Hematopoietic multipotent progenitor cell (in vitro differentiated cells): ENCODE data around the gene C3AR1. TPM values are rescaled to one million over a fixed set of nuclear protein-coding genes. Genes with fewer than 3 reads are reported as not detected.
"Not testable (repeated sequence)": the region's sequence is repeated elsewhere in the genome, so short reads cannot be mapped to it uniquely, and the experiment has no call there.

ENCODE experiments used
- DNase-seq, 3 donors: peaks; one replicate each; pipeline ENCODE4 v3.0.0-alpha.2; 2011 to 2015; ENCODE audit warnings: low read depth in 2 of 3, low spot score in 2 of 3
- total RNA-seq: library from RNA; depleted of rRNA; stranded (reverse); fragments of >200 nt; gene quantifications from one replicate; pipeline ENCODE4 v1.2.3, GENCODE V29; 2012

Gene C3AR1
- total RNA-seq, 1 donor, result 2.2 TPM

GRCh38 chr12:8031017-8031416 is 35.1 kb downstream of the C3AR1 start:
- DNase-seq, result not testable (repeated sequence)

- no peak for DNase-seq
These were observed 36.0 kb downstream of the C3AR1 start for GRCh38 chr12:8030189-8030588.

GRCh38 chr12:8028267-8028666 is 37.9 kb downstream of the C3AR1 start:
- DNase-seq, result no peak

GRCh38 chr12:8027856-8028255 is 38.3 kb downstream of the C3AR1 start:
- no peak for DNase-seq

- DNase-seq, result peak; percentile 81 to 100 (median 98)
These were observed 39.8 kb downstream of the C3AR1 start for GRCh38 chr12:8026291-8026900.

GRCh38 chr12:8018666-8019581 is 47.2 kb downstream of the C3AR1 start:
- DNase-seq, result peak in 2 of 3 donors; percentile 51 to 84

- DNase-seq, result not testable (repeated sequence)
These were observed 47.9 kb downstream of the C3AR1 start for GRCh38 chr12:8018213-8018612.

- DNase-seq, result no peak
These were observed 51.3 kb downstream of the C3AR1 start for GRCh38 chr12:8014836-8015235.

GRCh38 chr12:8012651-8013309 is 53.4 kb downstream of the C3AR1 start:
- DNase-seq, result no peak

- DNase-seq, result no peak
These were observed 54.8 kb downstream of the C3AR1 start for GRCh38 chr12:8011331-8011730.

Other genes starting within 250 kb of the C3AR1 start
- gene SLC2A14, start 193.4 kb downstream of the C3AR1 start, total RNA-seq, result 1.9 TPM
- 27.5 TPM for gene SLC2A3, start 130.2 kb downstream of the C3AR1 start, total RNA-seq
- 10.0 TPM for gene FOXJ2, start 33.6 kb downstream of the C3AR1 start, total RNA-seq
- 29.6 TPM for gene NECAP1, start 15.9 kb upstream of the C3AR1 start, total RNA-seq
- 0.27 TPM for gene CLEC4A, start 57.3 kb upstream of the C3AR1 start, total RNA-seq
- not detected for gene ZNF705A, start 90.7 kb upstream of the C3AR1 start, total RNA-seq
- gene FAM90A1, start 161.3 kb upstream of the C3AR1 start, total RNA-seq, result under 0.01 TPM